DOHH2 (cell line): ENCODE results near the gene LRRC2.

Experiments used
- H3F3A ChIP-seq: fragments of 200-600 bp; sonication (generic), shearing (Covaris generic); 2 replicates; pipeline ENCODE4 v1.6.0; 2016; ENCODE audit warnings: antibody characterized with exemption, mild to moderate bottlenecking; ENCODE audit not compliant: control insufficient read depth, insufficient read depth
- H3K27ac ChIP-seq: fragments of 200-600 bp; sonication (generic); 2 replicates; pipeline ENCODE4 v1.5.1; 2014; ENCODE audit warnings: low read depth, mild to moderate bottlenecking, low read length, moderate library complexity
- H3K27me3 ChIP-seq: fragments of 200-600 bp; sonication (generic); 2 replicates; pipeline ENCODE4 v1.6.1; 2014; ENCODE audit warnings: mild to moderate bottlenecking, low read length, mixed read lengths; ENCODE audit not compliant: control insufficient read depth
- H3K36me3 ChIP-seq: fragments of 200-600 bp; sonication (generic); 2 replicates; pipeline ENCODE4 v1.6.1; 2014; ENCODE audit warnings: mild to moderate bottlenecking, low read length, moderate library complexity, mixed read lengths; ENCODE audit not compliant: control insufficient read depth
- H3K4me1 ChIP-seq: fragments of 200-600 bp; sonication (generic); 2 replicates; pipeline ENCODE4 v1.6.1; 2014; ENCODE audit warnings: mild to moderate bottlenecking, low read length, mixed read lengths; ENCODE audit not compliant: control insufficient read depth
- H3K4me2 ChIP-seq: fragments of 200-600 bp; sonication (generic); 2 replicates; pipeline ENCODE4 v1.6.0; 2014; ENCODE audit warnings: mild to moderate bottlenecking, low read length, moderate library complexity
- H3K4me3 ChIP-seq: fragments of 200-600 bp; sonication (generic); 2 replicates; pipeline ENCODE4 v1.5.1; 2014; ENCODE audit warnings: mild to moderate bottlenecking, low read length, mixed read lengths
- H3K79me2 ChIP-seq: fragments of 200-600 bp; sonication (generic); 2 replicates; pipeline ENCODE4 v1.6.1; 2014; ENCODE audit warnings: mild to moderate bottlenecking, low read length, mixed read lengths; ENCODE audit not compliant: control insufficient read depth
- H3K9me2 ChIP-seq: fragments of 200-600 bp; sonication (generic); replicated peaks from 2 replicates; pipeline ENCODE4 v1.6.1; 2014; ENCODE audit warnings: mild to moderate bottlenecking, low read length, mixed read lengths; ENCODE audit not compliant: control insufficient read depth
- H3K9me3 ChIP-seq: fragments of 200-600 bp; sonication (generic); 2 replicates; pipeline ENCODE4 v1.6.1; 2014; ENCODE audit warnings: antibody characterized with exemption, low read length, mixed read lengths; ENCODE audit not compliant: control insufficient read depth, insufficient read depth
- H4K20me1 ChIP-seq: fragments of 200-600 bp; sonication (generic); 2 replicates; pipeline ENCODE4 v1.6.0; 2014; ENCODE audit warnings: low read depth, mild to moderate bottlenecking, antibody characterized with exemption, low read length, moderate library complexity; ENCODE audit not compliant: control insufficient read depth, insufficient read depth
- CTCF ChIP-seq: fragments of 200-600 bp; sonication (generic); IDR thresholded peaks from one replicate; pipeline ENCODE4 v1.5.1; 2014; ENCODE audit warnings: antibody characterized with exemption, mild to moderate bottlenecking, low read depth, low read length; ENCODE audit not compliant: poor library complexity, severe bottlenecking
- EZH2phosphoT487 ChIP-seq: fragments of 200-600 bp; sonication (generic); IDR thresholded peaks from 2 replicates; pipeline ENCODE4 v1.6.1; 2017; ENCODE audit warnings: borderline replicate concordance, mild to moderate bottlenecking, antibody characterized with exemption, low read length, moderate library complexity, mixed read lengths

Gene LRRC2

DNA sequence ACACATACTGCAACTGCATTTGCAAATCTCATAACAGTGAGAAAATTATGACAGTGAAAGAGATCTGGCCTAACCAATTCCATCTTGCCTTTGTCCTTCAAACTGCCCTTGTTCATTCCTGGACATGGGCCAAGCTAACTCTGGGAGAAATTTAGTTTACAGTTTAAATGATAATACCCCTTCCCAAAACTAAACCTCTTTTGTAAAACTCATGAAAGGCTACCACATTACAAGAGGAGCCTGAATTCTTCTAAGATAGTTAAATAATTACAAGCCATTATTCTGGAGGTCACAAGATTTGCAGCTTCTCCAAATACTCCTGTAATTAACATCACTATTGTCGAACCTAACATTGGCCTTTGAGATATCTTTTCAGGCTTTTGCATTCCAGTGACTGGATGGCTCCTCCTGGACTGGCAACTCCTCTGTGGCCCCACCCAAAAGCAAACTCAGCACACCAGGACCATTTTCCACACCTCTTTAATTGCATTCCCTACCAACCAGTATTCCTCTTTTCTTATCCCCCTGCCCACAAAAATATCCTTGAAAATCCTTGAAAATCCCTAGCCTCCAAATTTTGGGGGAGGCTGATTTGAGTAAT lies 37.4 kb upstream of the LRRC2 start:
- H3K4me3 ChIP-seq, result no peak overlapping the region
- no peaks in the 10 kb centered on the region for H3K79me2 ChIP-seq
- H3K27me3 ChIP-seq, result no peaks in the 10 kb centered on the region
- H3K27ac ChIP-seq, result no peak overlapping the region
- H3K9me3 ChIP-seq, result no peaks in the 10 kb centered on the region
- no peaks in the 10 kb centered on the region for H3F3A ChIP-seq
- no peak overlapping the region for H3K4me2 ChIP-seq
- no peak for TF ChIP-seq CTCF
- no peak for TF ChIP-seq EZH2phosphoT487
- H3K36me3 ChIP-seq, result no peaks in the 10 kb centered on the region
- no peaks in the 10 kb centered on the region for H4K20me1 ChIP-seq
- H3K9me2 ChIP-seq, result no peaks in the 10 kb centered on the region
- H3K4me1 ChIP-seq, result no peaks in the 10 kb centered on the region

GRCh38 chr3:46599590-46599989 lies 33.5 kb upstream of the LRRC2 start:
- no peaks in the 10 kb centered on the region for H4K20me1 ChIP-seq
- H3K4me2 ChIP-seq, result no peak overlapping the region
- no peaks in the 10 kb centered on the region for H3K36me3 ChIP-seq
- H3K9me3 ChIP-seq, result no peaks in the 10 kb centered on the region
- H3K79me2 ChIP-seq, result no peaks in the 10 kb centered on the region
- no peaks in the 10 kb centered on the region for H3K27me3 ChIP-seq
- no peak for TF ChIP-seq EZH2phosphoT487
- TF ChIP-seq CTCF, result no peak
- H3F3A ChIP-seq, result no peaks in the 10 kb centered on the region
- no peaks in the 10 kb centered on the region for H3K4me1 ChIP-seq
- H3K27ac ChIP-seq, result no peak overlapping the region
- no peak overlapping the region for H3K4me3 ChIP-seq
- no peaks in the 10 kb centered on the region for H3K9me2 ChIP-seq

- Histone ChIP-seq H3K9me3 (no peaks in the 10 kb centered on the region), H3K27ac (no peak overlapping the region), H3F3A (no peaks in the 10 kb centered on the region), H3K4me2 (no peak overlapping the region), H3K36me3 (no peaks in the 10 kb centered on the region), H4K20me1 (no peaks in the 10 kb centered on the region), H3K27me3 (no peaks in the 10 kb centered on the region), H3K4me1 (peaks cover 7% of the 10 kb centered on the region), H3K9me2 (no peaks in the 10 kb centered on the region), H3K79me2 (no peaks in the 10 kb centered on the region), H3K4me3 (no peak overlapping the region)
- TF ChIP-seq CTCF, result no peak
- no peak for TF ChIP-seq EZH2phosphoT487
These were observed 29.8 kb upstream of the LRRC2 start for GRCh38 chr3:46595819-46596314.
